Effector memory CD4-positive, alpha-beta T cell (primary cell): Measurements from ENCODE around the gene MPPED1.

Experiments
- DNase-seq, 3 donors: peaks; one replicate each; pipeline ENCODE4 v3.0.0-alpha.2; 2020
- H3K27ac ChIP-seq: 2 replicates; pipeline ENCODE4 v1.7.0; 2013; ENCODE audit warnings: mild to moderate bottlenecking, low read length, moderate library complexity; ENCODE audit not compliant: insufficient read depth, poor library complexity, severe bottlenecking
- H3K27me3 ChIP-seq: replicated peaks from 2 replicates; pipeline ENCODE4 v1.7.0; 2013; ENCODE audit warnings: mild to moderate bottlenecking, low read length; ENCODE audit not compliant: insufficient read depth, control insufficient read depth, poor library complexity, severe bottlenecking
- H3K36me3 ChIP-seq: 2 replicates; pipeline ENCODE4 v1.7.0; 2013; ENCODE audit warnings: mild to moderate bottlenecking, low read length, moderate library complexity; ENCODE audit not compliant: control insufficient read depth, insufficient read depth
- H3K4me1 ChIP-seq: 2 replicates; pipeline ENCODE4 v1.7.0; 2013; ENCODE audit warnings: low read length, mild to moderate bottlenecking; ENCODE audit not compliant: control insufficient read depth, insufficient read depth, poor library complexity, severe bottlenecking
- H3K4me3 ChIP-seq: 2 replicates; pipeline ENCODE4 v1.7.0; 2013; ENCODE audit warnings: low read length, low read depth, mild to moderate bottlenecking; ENCODE audit not compliant: insufficient read depth, poor library complexity, severe bottlenecking
- H3K9me3 ChIP-seq: 2 replicates; pipeline ENCODE4 v1.7.0; 2013; ENCODE audit warnings: mild to moderate bottlenecking, low read length, moderate library complexity; ENCODE audit not compliant: control insufficient read depth

Gene MPPED1

GRCh38 chr22:43505423-43505822 lies 93.6 kb downstream of the MPPED1 start:
- no peaks in the 10 kb centered on the region for H3K4me1 ChIP-seq
- no peaks in the 10 kb centered on the region for H3K9me3 ChIP-seq
- no peak for DNase-seq
- H3K27ac ChIP-seq = no peak overlapping the region
- no peaks in the 10 kb centered on the region for H3K27me3 ChIP-seq
- H3K4me3 ChIP-seq = no peak overlapping the region
- H3K36me3 ChIP-seq = no peaks in the 10 kb centered on the region

GRCh38 chr22:43505896-43506295 lies 94.1 kb downstream of the MPPED1 start:
- no peak overlapping the region for H3K27ac ChIP-seq
- no peak overlapping the region for H3K4me3 ChIP-seq
- H3K36me3 ChIP-seq = no peaks in the 10 kb centered on the region
- H3K9me3 ChIP-seq = no peaks in the 10 kb centered on the region
- H3K4me1 ChIP-seq = no peaks in the 10 kb centered on the region
- H3K27me3 ChIP-seq = no peaks in the 10 kb centered on the region
- DNase-seq = no peak

DNA sequence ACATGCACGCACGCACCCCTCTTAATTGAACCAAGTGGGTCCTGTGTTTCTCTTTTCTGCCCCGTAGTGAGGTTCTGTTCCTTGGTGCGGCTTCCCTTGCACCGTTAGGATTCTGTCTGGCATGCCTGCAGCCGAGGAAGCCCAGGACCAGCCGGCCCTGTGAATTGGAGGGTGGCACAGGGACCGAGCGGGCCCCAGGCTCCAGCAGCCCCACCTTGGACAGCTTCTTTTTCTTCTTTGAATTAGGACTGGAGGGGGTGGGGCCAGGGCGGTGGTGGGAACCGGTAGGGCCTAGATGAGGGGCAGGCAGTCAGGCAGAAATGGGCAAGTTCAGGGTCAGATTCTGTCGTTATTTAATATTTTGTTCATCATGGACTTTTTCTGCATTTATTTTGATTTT lies 94.7 kb downstream of the MPPED1 start:
- DNase-seq = no peak
- no peaks in the 10 kb centered on the region for H3K36me3 ChIP-seq
- no peak overlapping the region for H3K4me3 ChIP-seq
- no peaks in the 10 kb centered on the region for H3K4me1 ChIP-seq
- no peaks in the 10 kb centered on the region for H3K27me3 ChIP-seq
- H3K27ac ChIP-seq = no peak overlapping the region
- no peaks in the 10 kb centered on the region for H3K9me3 ChIP-seq

- Histone ChIP-seq H3K9me3 (no peaks in the 10 kb centered on the region), H3K36me3 (no peaks in the 10 kb centered on the region), H3K27ac (no peak overlapping the region), H3K4me1 (no peaks in the 10 kb centered on the region), H3K27me3 (no peaks in the 10 kb centered on the region), H3K4me3 (no peak overlapping the region)
- DNase-seq = no peak
Observed at GRCh38 chr22:43507235-43507634, 95.4 kb downstream of the MPPED1 start.

GRCh38 chr22:43508489-43508888 lies 96.7 kb downstream of the MPPED1 start:
- no peak overlapping the region for H3K4me3 ChIP-seq
- no peaks in the 10 kb centered on the region for H3K36me3 ChIP-seq
- H3K27ac ChIP-seq = no peak overlapping the region
- H3K9me3 ChIP-seq = no peaks in the 10 kb centered on the region
- H3K27me3 ChIP-seq = no peaks in the 10 kb centered on the region
- no peak for DNase-seq
- H3K4me1 ChIP-seq = no peaks in the 10 kb centered on the region

- Histone ChIP-seq H3K9me3 (no peaks in the 10 kb centered on the region), H3K4me3 (no peak overlapping the region), H3K27me3 (no peaks in the 10 kb centered on the region), H3K36me3 (no peaks in the 10 kb centered on the region), H3K27ac (no peak overlapping the region), H3K4me1 (no peaks in the 10 kb centered on the region)
- DNase-seq = no peak
Observed at GRCh38 chr22:43509337-43509736, 97.5 kb downstream of the MPPED1 start.

DNA sequence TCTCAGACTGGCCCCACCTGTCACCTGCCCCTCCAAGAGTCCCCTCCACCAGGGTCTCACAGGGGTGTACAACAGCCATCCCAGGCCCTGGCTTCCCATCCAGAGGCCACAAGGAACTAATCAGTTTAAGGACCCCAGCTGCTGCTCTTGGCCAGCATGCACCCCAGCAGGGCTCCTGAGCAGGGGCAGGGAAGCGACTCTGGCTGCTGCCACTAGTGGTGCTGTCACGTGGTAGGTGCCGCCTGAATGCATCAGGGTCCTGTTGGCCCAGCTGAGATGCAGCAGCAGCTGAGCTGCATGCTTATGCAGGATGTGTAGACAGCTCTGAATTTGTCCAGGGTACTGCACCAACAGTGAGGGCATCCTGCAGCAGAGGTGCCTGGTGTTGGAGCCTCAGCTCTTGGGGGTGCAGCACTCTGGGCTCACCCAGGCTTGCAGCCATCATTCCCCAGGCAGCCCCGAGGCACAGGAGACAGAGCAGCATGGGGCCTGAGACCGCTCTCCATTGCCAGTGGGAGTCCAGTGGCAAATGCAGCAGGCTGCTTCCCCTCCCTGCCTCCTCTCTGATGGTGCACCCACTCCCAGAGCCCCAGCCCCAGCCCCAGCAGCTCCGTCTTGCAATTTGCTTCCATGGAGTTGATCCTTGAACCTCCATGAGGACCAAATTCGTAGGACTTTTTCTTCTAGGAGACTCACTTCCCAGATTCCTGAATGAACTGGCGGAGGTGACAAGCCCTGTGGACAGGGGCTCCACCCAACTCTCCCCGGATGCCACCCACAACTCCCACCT lies 98.7 kb downstream of the MPPED1 start:
- Histone ChIP-seq H3K36me3 (no peaks in the 10 kb centered on the region), H3K9me3 (no peaks in the 10 kb centered on the region), H3K4me3 (no peak overlapping the region), H3K4me1 (no peaks in the 10 kb centered on the region), H3K27ac (no peak overlapping the region), H3K27me3 (no peaks in the 10 kb centered on the region)
- DNase-seq = no peak

- no peak for DNase-seq
- no peaks in the 10 kb centered on the region for H3K4me1 ChIP-seq
Observed at GRCh38 chr22:43511276-43511910, 99.6 kb downstream of the MPPED1 start.

DNA sequence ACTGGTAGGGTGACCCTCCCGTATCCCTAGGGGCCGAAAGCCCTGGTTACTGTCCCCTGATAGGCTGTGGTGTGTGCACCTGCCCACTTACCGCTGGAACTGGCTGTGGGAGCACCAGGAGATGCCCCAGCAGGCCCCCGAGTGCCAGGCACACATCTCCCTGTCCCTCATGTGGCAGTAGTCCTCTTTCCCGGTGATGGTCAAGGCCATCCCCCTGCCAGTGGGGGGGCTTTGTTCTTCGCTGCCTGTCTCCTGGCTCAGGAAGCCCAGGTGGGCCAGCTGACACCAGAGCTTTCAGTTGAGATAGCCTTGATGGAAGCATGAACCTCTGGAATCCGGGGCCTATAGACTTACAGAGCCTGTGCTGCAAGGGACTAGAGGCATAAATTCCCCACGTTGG lies 100.5 kb downstream of the MPPED1 start:
- Histone ChIP-seq H3K27me3 (no peaks in the 10 kb centered on the region), H3K4me1 (no peaks in the 10 kb centered on the region), H3K4me3 (no peak overlapping the region), H3K9me3 (no peaks in the 10 kb centered on the region), H3K27ac (no peak overlapping the region), H3K36me3 (no peaks in the 10 kb centered on the region)
- DNase-seq = no peak

More at GRCh38 chr22:43511276-43511910, 99.6 kb downstream of the MPPED1 start:
- H3K4me3 ChIP-seq = no peak overlapping the region
- no peaks in the 10 kb centered on the region for H3K9me3 ChIP-seq
- no peaks in the 10 kb centered on the region for H3K36me3 ChIP-seq
- H3K27me3 ChIP-seq = no peaks in the 10 kb centered on the region
- H3K27ac ChIP-seq = no peak overlapping the region

- no peak for DNase-seq
- Histone ChIP-seq H3K4me1 (no peaks in the 10 kb centered on the region), H3K4me3 (no peak overlapping the region), H3K27ac (no peak overlapping the region), H3K36me3 (no peaks in the 10 kb centered on the region), H3K27me3 (no peaks in the 10 kb centered on the region), H3K9me3 (no peaks in the 10 kb centered on the region)
Observed at GRCh38 chr22:43514476-43515157, 102.8 kb downstream of the MPPED1 start.
